Natural killer cell treated with Interleukin-12 subunit alpha and Interleukin-12 subunit beta and Interleukin-15 and Interleukin-18, amount 100 ng/mL, for 72 hours (primary cell): ENCODE results near the gene SH3RF1. TPM values are rescaled to one million over a fixed set of nuclear protein-coding genes. Genes with fewer than 3 reads are reported as not detected.

ENCODE experiments used
- ATAC-seq, 2 donors: fragments of 150-1000 bp; cut with Tn5 transposase in 1 of 2; sonication (Bioruptor Pico), chemical (Tn5 transposase) in 1 of 2; 2 replicates each; pipeline ENCODE4 v1.10.0; 2021
- DNase-seq: peaks from one replicate; pipeline ENCODE4 v3.0.0; 2022; ENCODE audit warnings: low spot score
- H3K27ac Mint-ChIP-seq, 2 donors: 1 replicate in 1 of 2; 2 replicates in 1 of 2; pipeline ENCODE4 v1.8.0; 2022; ENCODE audit warnings: mixed read lengths in 2 of 2, mild to moderate bottlenecking in 1 of 2, moderate library complexity in 1 of 2
- H3K27me3 Mint-ChIP-seq, 2 donors: 1 replicate in 1 of 2; 2 replicates in 1 of 2; pipeline ENCODE4 v1.8.0; 2022; ENCODE audit warnings: mixed read lengths in 2 of 2
- H3K36me3 Mint-ChIP-seq: one replicate; pipeline ENCODE4 v1.8.0; 2022; ENCODE audit warnings: mixed read lengths
- H3K4me1 Mint-ChIP-seq, 2 donors: 1 replicate in 1 of 2; 2 replicates in 1 of 2; pipeline ENCODE4 v1.8.0; 2022; ENCODE audit warnings: low read depth in 2 of 2, mixed read lengths in 2 of 2, mild to moderate bottlenecking in 1 of 2
- H3K4me3 Mint-ChIP-seq: one replicate; pipeline ENCODE4 v1.8.0; 2022; ENCODE audit warnings: mixed read lengths
- H3K9me3 Mint-ChIP-seq: 2 replicates; pipeline ENCODE4 v1.8.0; 2022; ENCODE audit warnings: mixed read lengths
- total RNA-seq, 2 donors: library from RNA; stranded (reverse); gene quantifications; one replicate each; pipeline ENCODE4 v1.2.3, GENCODE V29; 2022

The SH3RF1 gene
- total RNA-seq, 2 donors from 2014 or later, result 0.64 to 1.3 TPM

GRCh38 chr4:169059306-169060211 is 211.2 kb downstream of the SH3RF1 start:
- H3K27ac Mint-ChIP-seq, result no peak overlapping the region
- H3K9me3 Mint-ChIP-seq, result no peaks in the 10 kb centered on the region
- no peaks in the 10 kb centered on the region for H3K36me3 Mint-ChIP-seq
- H3K4me3 Mint-ChIP-seq, result no peak overlapping the region
- peaks cover 2 to 9% of the 10 kb centered on the region in 2 donors for H3K27me3 Mint-ChIP-seq
- ATAC-seq, result no peak
- DNase-seq, result no peak
- no peaks in the 10 kb centered on the region for H3K4me1 Mint-ChIP-seq

GRCh38 chr4:169058312-169058711 is 212.4 kb downstream of the SH3RF1 start:
- Mint-ChIP-seq H3K4me3 (no peak overlapping the region), H3K9me3 (no peaks in the 10 kb centered on the region), H3K4me1 (no peaks in the 10 kb centered on the region), H3K27me3 (peaks cover 4 to 9% of the 10 kb centered on the region in 2 donors), H3K27ac (no peak overlapping the region), H3K36me3 (no peaks in the 10 kb centered on the region)
- ATAC-seq (no peak), DNase-seq (no peak)

- H3K27me3 Mint-ChIP-seq, result peaks cover 5 to 9% of the 10 kb centered on the region in 2 donors
- ATAC-seq, result peak in 1 of 2 donors; percentile 17
- DNase-seq, result no peak
- no peak overlapping the region for H3K27ac Mint-ChIP-seq
- no peaks in the 10 kb centered on the region for H3K4me1 Mint-ChIP-seq
- H3K4me3 Mint-ChIP-seq, result no peak overlapping the region
- H3K36me3 Mint-ChIP-seq, result no peaks in the 10 kb centered on the region
- no peaks in the 10 kb centered on the region for H3K9me3 Mint-ChIP-seq
These were observed 215.9 kb downstream of the SH3RF1 start for GRCh38 chr4:169054879-169055278.

- Mint-ChIP-seq H3K9me3 (no peaks in the 10 kb centered on the region), H3K4me1 (no peaks in the 10 kb centered on the region), H3K36me3 (no peaks in the 10 kb centered on the region), H3K27ac (no peak overlapping the region), H3K4me3 (no peak overlapping the region), H3K27me3 (peaks cover 5 to 13% of the 10 kb centered on the region in 2 donors)
- ATAC-seq (no peak), DNase-seq (no peak)
These were observed 218.2 kb downstream of the SH3RF1 start for GRCh38 chr4:169052594-169052945.

GRCh38 chr4:169051761-169052593 is 218.8 kb downstream of the SH3RF1 start:
- ATAC-seq (no peak), DNase-seq (no peak)
- peaks cover 5 to 13% of the 10 kb centered on the region in 2 donors for H3K27me3 Mint-ChIP-seq
- no peaks in the 10 kb centered on the region for H3K36me3 Mint-ChIP-seq
- no peak overlapping the region for H3K4me3 Mint-ChIP-seq
- H3K27ac Mint-ChIP-seq, result no peak overlapping the region
- H3K9me3 Mint-ChIP-seq, result no peaks in the 10 kb centered on the region
- no peaks in the 10 kb centered on the region for H3K4me1 Mint-ChIP-seq

DNA sequence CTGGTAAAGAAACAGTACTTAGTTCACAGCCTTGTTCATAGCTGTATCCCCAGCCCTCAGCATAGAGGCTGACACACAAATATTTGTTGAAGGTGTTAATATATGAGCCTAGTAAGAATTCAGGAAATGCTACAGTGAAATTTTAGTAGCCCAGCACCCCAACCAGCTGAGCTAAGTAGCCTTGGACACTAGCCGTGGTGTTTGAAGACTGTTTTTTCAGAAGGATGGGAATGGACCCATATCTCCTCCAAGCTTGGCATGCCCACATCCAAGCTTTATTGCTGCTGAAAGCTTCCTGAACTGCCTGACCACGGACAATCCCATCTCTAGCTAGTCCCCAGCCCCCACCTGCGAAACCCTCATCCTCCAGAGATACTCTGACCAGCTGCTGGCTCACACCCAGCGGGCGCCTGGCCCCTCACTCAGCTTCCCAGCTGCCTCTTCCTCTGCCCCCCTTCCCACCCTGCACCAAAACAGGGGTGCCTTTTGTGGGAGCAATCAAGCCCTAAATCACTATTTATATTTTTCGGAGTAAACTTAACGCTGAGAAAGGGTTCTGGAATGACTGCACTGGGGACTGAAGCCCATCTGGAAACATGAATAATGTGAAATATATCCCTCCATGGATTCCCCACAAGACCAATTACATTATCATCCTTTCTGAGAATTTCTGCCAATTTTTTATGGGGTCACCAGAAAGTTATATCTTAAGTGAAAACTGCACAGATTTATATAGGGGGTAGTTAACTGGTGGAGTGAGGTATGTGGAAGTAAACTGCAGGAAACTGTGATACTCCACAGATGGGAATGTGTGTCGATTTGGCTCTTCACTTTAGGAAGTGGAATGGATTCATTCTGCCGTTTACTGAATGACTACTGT is 219.6 kb downstream of the SH3RF1 start:
- no peak overlapping the region for H3K4me3 Mint-ChIP-seq
- DNase-seq (no peak), ATAC-seq (no peak)
- H3K9me3 Mint-ChIP-seq, result no peaks in the 10 kb centered on the region
- H3K4me1 Mint-ChIP-seq, result no peaks in the 10 kb centered on the region
- H3K27me3 Mint-ChIP-seq, result peaks cover 2 to 8% of the 10 kb centered on the region in 2 donors
- H3K36me3 Mint-ChIP-seq, result no peaks in the 10 kb centered on the region
- no peak overlapping the region for H3K27ac Mint-ChIP-seq

DNA sequence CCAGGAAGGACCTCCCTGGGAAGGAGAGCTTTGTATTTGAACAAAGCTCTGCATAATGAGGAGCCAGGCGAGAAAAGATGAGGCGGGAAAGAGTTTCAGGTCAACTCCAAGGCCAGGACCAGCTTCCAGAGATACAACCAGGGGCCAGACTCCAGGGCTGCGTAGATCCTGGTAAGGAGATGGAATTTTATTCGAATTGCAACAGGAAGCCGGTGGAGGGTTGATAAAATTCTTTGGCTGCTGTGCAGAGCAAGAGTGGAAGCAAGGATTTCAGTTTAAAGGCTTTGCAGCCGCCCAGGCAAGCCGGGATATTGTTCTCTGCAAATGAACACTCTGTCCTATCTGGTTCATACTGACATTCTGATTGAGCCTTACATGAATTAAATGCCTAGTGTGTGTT is 220.5 kb downstream of the SH3RF1 start:
- H3K9me3 Mint-ChIP-seq, result no peaks in the 10 kb centered on the region
- no peak for ATAC-seq
- no peak overlapping the region for H3K4me3 Mint-ChIP-seq
- H3K4me1 Mint-ChIP-seq, result no peaks in the 10 kb centered on the region
- DNase-seq, result no peak
- no peaks in the 10 kb centered on the region for H3K36me3 Mint-ChIP-seq
- no peak overlapping the region for H3K27ac Mint-ChIP-seq
- H3K27me3 Mint-ChIP-seq, result peaks cover 2 to 4% of the 10 kb centered on the region in 2 donors

DNA sequence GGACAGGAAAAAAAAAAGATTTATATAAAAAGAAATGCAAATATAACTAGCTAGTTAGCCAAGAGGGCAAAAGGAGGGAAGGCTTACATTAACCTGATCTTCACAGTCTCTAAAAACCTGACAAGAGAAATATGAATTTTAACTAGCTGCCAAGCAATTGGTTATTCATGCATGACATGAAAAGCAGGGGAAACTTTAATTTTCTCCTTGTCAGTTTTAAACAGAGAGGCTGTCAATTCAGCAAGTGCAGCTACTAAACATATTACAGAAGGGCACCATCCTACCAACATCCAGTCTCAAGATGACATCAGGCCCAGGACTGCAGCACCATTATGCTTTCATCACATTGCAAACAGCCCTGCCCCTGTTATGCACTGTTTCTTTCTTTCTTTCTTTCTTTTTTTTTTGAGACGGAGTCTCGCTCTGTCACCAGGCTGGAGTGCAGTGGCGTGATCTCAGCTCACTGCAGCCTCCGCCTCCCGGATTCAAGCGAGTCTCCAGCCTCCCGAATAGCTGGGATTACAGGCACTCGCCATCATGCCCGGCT is 221.8 kb downstream of the SH3RF1 start:
- Mint-ChIP-seq H3K4me1 (no peaks in the 10 kb centered on the region), H3K36me3 (no peaks in the 10 kb centered on the region), H3K4me3 (no peak overlapping the region), H3K27ac (no peak overlapping the region), H3K27me3 (peaks cover 2 to 4% of the 10 kb centered on the region in 2 donors), H3K9me3 (no peaks in the 10 kb centered on the region)
- ATAC-seq (no peak), DNase-seq (no peak)

DNA sequence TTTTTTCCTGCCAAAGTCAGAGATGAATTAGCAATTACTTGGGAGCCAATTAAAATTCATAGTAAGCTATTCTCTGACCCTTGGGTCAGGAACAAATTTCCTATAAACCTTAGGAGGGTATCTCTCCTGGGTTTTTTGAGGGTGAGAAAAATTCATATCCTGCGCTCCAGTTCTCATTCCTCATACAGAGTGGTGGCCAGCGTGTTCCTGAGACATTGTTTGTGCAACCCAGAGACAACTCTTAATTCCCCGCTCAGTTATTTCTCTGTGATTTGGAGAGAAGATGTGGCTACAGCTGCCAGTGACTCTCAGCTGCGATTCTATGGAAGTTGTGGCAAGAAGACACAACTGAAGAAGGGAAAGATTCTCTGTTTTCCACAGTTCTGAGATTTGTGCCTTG is 222.8 kb downstream of the SH3RF1 start:
- Mint-ChIP-seq H3K9me3 (no peaks in the 10 kb centered on the region), H3K36me3 (no peaks in the 10 kb centered on the region), H3K27me3 (peaks cover 0 to 4% of the 10 kb centered on the region in 2 donors), H3K4me1 (no peaks in the 10 kb centered on the region), H3K4me3 (no peak overlapping the region), H3K27ac (no peak overlapping the region)
- no peak for DNase-seq
- ATAC-seq, result no peak

- no peak overlapping the region for H3K27ac Mint-ChIP-seq
- no peaks in the 10 kb centered on the region for H3K9me3 Mint-ChIP-seq
- no peak overlapping the region for H3K4me3 Mint-ChIP-seq
- peaks cover 4 to 7% of the 10 kb centered on the region in 2 donors for H3K27me3 Mint-ChIP-seq
- DNase-seq (no peak), ATAC-seq (no peak)
- no peaks in the 10 kb centered on the region for H3K36me3 Mint-ChIP-seq
- no peaks in the 10 kb centered on the region for H3K4me1 Mint-ChIP-seq
These were observed 224.7 kb downstream of the SH3RF1 start for GRCh38 chr4:169045862-169046584.

- peaks cover 4 to 7% of the 10 kb centered on the region in 2 donors for H3K27me3 Mint-ChIP-seq
- no peaks in the 10 kb centered on the region for H3K4me1 Mint-ChIP-seq
- ATAC-seq, result no peak
- no peak for DNase-seq
- H3K27ac Mint-ChIP-seq, result no peak overlapping the region
- no peaks in the 10 kb centered on the region for H3K9me3 Mint-ChIP-seq
- no peak overlapping the region for H3K4me3 Mint-ChIP-seq
- no peaks in the 10 kb centered on the region for H3K36me3 Mint-ChIP-seq
These were observed 225.9 kb downstream of the SH3RF1 start for GRCh38 chr4:169044714-169045447.
